ENCODE measurements around the gene FPR1.

Gene FPR1

GRCh38 chr19:51697169-51697776 is 54.4 kb downstream of the FPR1 start:
- no peaks in the 10 kb centered on the region for H3K4me1 Mint-ChIP-seq (ENCODE audit: low read depth)
- H3K36me3 Mint-ChIP-seq (ENCODE audit: low read depth): no peaks in the 10 kb centered on the region
- DNase-seq: no peak
- no peak overlapping the region for H3K4me3 Mint-ChIP-seq
- H3K9me3 Mint-ChIP-seq: no peaks in the 10 kb centered on the region
- no peak overlapping the region for H3K27ac Mint-ChIP-seq
- no peaks in the 10 kb centered on the region for H3K27me3 Mint-ChIP-seq

GRCh38 chr19:51696606-51697005 is 55.1 kb downstream of the FPR1 start:
- H3K9me3 Mint-ChIP-seq: no peaks in the 10 kb centered on the region
- no peaks in the 10 kb centered on the region for H3K27me3 Mint-ChIP-seq
- no peaks in the 10 kb centered on the region for H3K4me1 Mint-ChIP-seq (ENCODE audit: low read depth)
- no peak overlapping the region for H3K27ac Mint-ChIP-seq
- H3K4me3 Mint-ChIP-seq: no peak overlapping the region
- DNase-seq: no peak
- H3K36me3 Mint-ChIP-seq (ENCODE audit: low read depth): no peaks in the 10 kb centered on the region

Measured in activated T-cell treated with anti-CD3 and anti-CD28 coated beads, Interleukin-2, amount 50 U/mL, for 24 hours (primary cell).